Pancreas (tissue), 10 donors: ENCODE results near the gene LMOD1. TPM values are rescaled to one million over a fixed set of nuclear protein-coding genes. Genes with fewer than 3 reads are reported as not detected.

Source experiments
- ATAC-seq, 4 donors: fragments of 200-7000 bp; cut with Tn5 transposase; one replicate each; pipeline versions ENCODE4 v1.8.0 to v1.9.1; 2020; ENCODE audit warnings: mild to moderate bottlenecking in 4 of 4, moderate library complexity in 4 of 4
- DNase-seq, 6 donors: peaks; one replicate each; pipeline ENCODE4 v3.0.0-alpha.2; 2020
- FAIRE-seq: peaks from 2 replicates; lab custom pipeline; 2012; peaks lifted over from hg19 to GRCh38; lab: Jason Lieb, UNC
- H3K27ac ChIP-seq, 4 donors: fragments of 200-600 bp; sonication (generic); 1 replicate in 3 of 4; 2 replicates in 1 of 4; pipeline versions ENCODE4 v1.5.0 to v1.8.0; 2020
- H3K27me3 ChIP-seq, 4 donors: fragments of 200-600 bp; one replicate each; pipeline ENCODE4 v1.8.0; 2021
- H3K36me3 ChIP-seq, 3 donors: fragments of 200-600 bp; sonication (generic) in 1 of 3; one replicate each; pipeline versions ENCODE4 v1.5.0 to v1.8.0; 2020 to 2021
- H3K4me1 ChIP-seq, 3 donors: fragments of 200-600 bp; one replicate each; pipeline ENCODE4 v1.8.0; 2021
- H3K4me3 ChIP-seq, 4 donors: fragments of 200-600 bp; sonication (generic) in 2 of 4; one replicate each; pipeline versions ENCODE4 v1.5.0 to v1.8.0; 2020 to 2021
- H3K9me3 ChIP-seq, 4 donors: fragments of 200-600 bp; one replicate each; pipeline ENCODE4 v1.8.0; 2021
- WGBS, 2 donors: extraction: QIAGEN DNeasy Blood & Tissue Kit; methylation state at CpG; one replicate each; pipeline ENCODE4 v1.1.7; 2013; 5-methylcytosine and 5-hydroxymethylcytosine counted together
- intact Hi-C, 3 donors: fragments of 100-400 bp; cut with DNase I; formaldehyde crosslinking; loops; one replicate each; pipeline versions ENCODE4 v1.11.1 to v1.14.2; 2022
- polyA plus RNA-seq, 2 donors: library from polyadenylated mRNA; stranded (reverse); fragments of 200-250 nt; gene quantifications; one replicate each; pipeline ENCODE4 v1.2.3, GENCODE V29; 2013
- total RNA-seq, 6 donors: library from RNA; stranded (reverse); fragmentation: NEBNext Ultra II Directional in 4 of 6; extraction: Animal tissue kit (Norgen Biotek cat#: 25700) in 4 of 6; gene quantifications; one replicate each; pipeline versions ENCODE4 v1.2.1 to v1.2.4, GENCODE V29; 2021 to 2023
- TF ChIP-seq, protein P1 (sequence below), 4 donors: fragments of 200-600 bp; sonication (generic) in 3 of 4; IDR thresholded peaks; one replicate each; pipeline versions ENCODE4 v1.5.0 to v1.8.0; 2021; ENCODE audit warnings: antibody characterized with exemption in 4 of 4
- donor health status: healthy with polysubstance abuse.
- donor health status: DM: no; HTN: no; CAD: no; lungs with moderate emphysema.
- donor health status: DM: no; HTN: no; CAD: no.
- donor health status: control.
- donor health status: control.
- donor health status: Bipolar disorder and iron deficiency.
- donor health status: DM: yes; HTN: yes; CAD: no.
- donor health status: DM: no; HTN: no; CAD: no.
- donor health status: DM: no; HTN: no; CAD: no.
- donor health status: DM: yes; HTN: yes; CAD: no.

LMOD1 gene
- total and polyA plus RNA-seq, 8 donors = 0.67 to 13.6 (median 2.1) TPM

DNA sequence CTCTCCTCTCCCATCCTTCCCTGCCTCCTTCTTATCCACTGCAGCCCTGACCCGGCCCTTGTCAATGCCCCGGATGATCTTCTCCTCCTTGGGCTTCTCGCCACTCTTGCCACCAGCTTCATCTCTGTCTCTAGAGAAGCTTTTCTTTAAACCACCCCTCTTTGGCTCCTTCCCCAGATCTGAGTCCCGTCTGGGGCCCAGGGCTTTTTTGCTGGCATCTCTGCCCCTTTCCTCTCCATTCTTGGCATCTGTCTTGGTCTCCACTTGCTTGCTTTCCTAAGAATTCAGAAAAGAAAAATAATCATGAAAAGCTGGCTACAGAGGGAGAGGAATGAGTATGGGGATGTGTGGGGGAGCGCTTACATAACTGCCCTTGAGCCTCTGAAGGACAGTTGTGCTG lies 45.9 kb downstream of the LMOD1 start:
- Histone ChIP-seq H3K9me3 (no peaks in the 10 kb centered on the region), H3K4me1 (no peaks in the 10 kb centered on the region), H3K27ac (no peak overlapping the region), H3K36me3 (no peaks in the 10 kb centered on the region), H3K4me3 (no peak overlapping the region), H3K27me3 (no peaks in the 10 kb centered on the region)
- TF ChIP-seq, protein P1, sequence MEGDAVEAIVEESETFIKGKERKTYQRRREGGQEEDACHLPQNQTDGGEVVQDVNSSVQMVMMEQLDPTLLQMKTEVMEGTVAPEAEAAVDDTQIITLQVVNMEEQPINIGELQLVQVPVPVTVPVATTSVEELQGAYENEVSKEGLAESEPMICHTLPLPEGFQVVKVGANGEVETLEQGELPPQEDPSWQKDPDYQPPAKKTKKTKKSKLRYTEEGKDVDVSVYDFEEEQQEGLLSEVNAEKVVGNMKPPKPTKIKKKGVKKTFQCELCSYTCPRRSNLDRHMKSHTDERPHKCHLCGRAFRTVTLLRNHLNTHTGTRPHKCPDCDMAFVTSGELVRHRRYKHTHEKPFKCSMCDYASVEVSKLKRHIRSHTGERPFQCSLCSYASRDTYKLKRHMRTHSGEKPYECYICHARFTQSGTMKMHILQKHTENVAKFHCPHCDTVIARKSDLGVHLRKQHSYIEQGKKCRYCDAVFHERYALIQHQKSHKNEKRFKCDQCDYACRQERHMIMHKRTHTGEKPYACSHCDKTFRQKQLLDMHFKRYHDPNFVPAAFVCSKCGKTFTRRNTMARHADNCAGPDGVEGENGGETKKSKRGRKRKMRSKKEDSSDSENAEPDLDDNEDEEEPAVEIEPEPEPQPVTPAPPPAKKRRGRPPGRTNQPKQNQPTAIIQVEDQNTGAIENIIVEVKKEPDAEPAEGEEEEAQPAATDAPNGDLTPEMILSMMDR (IDR thresholded peaks at IDR 0.05) = no peak
- intact Hi-C loops = no loop called here
- ATAC-seq (no peak), DNase-seq (no peak), FAIRE-seq (no peak)
- WGBS, 2 donors = 62 to 70% methylated on average over 5 of the region's 5 CpGs

GRCh38 chr1:201899683-201900429 lies 46.5 kb downstream of the LMOD1 start:
- Histone ChIP-seq H3K4me1 (no peaks in the 10 kb centered on the region), H3K36me3 (no peaks in the 10 kb centered on the region), H3K4me3 (no peak overlapping the region), H3K27ac (no peak overlapping the region), H3K9me3 (no peaks in the 10 kb centered on the region), H3K27me3 (no peaks in the 10 kb centered on the region)
- ATAC-seq = no peak
- WGBS, 2 donors = 76% methylated on average over 20 of the region's 20 CpGs
- no peak for DNase-seq
- TF ChIP-seq, protein P1 (IDR thresholded peaks at IDR 0.05) = no peak
- intact Hi-C loops = loop anchor here in 1 of 3 donors (5.0 kb wide), 2 partner anchors 72 to 227 kb away; no protein-coding TSS in a partner anchor
- no peak for FAIRE-seq

DNA sequence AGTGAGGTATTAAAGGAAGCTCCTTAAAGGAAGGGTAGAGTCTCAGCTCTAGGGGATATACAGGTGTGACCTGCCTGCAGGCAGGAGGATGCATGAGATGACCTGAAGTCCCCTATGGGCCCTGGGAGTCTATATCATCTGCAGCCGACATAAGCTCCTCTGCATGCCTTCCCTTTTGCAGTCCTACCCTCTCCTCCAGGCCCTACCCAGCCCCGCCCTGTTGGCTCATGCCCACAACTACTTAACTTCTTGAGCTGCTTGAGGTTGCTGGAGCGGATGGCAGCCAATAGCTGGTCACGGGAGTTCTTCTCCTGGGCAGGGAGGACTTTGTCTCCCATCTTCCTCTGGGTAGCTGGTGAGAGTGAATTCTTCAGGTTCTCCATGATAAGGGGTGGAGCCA lies 47.4 kb downstream of the LMOD1 start:
- TF ChIP-seq, protein P1 (IDR thresholded peaks at IDR 0.05) = no peak
- H3K4me1 ChIP-seq = no peaks in the 10 kb centered on the region
- 58 to 71% methylated on average over 4 of the region's 4 CpGs for WGBS, 2 donors
- H3K36me3 ChIP-seq = no peaks in the 10 kb centered on the region
- ATAC-seq (no peak), FAIRE-seq (no peak), DNase-seq (no peak)
- H3K9me3 ChIP-seq = no peaks in the 10 kb centered on the region
- H3K27ac ChIP-seq = no peak overlapping the region
- no peak overlapping the region for H3K4me3 ChIP-seq
- H3K27me3 ChIP-seq = no peaks in the 10 kb centered on the region
- intact Hi-C loops = loop anchor here in 1 of 3 donors (5.0 kb wide), 2 partner anchors 73 to 228 kb away; no protein-coding TSS in a partner anchor

GRCh38 chr1:201898240-201898894 lies 48.0 kb downstream of the LMOD1 start:
- no peak overlapping the region for H3K27ac ChIP-seq
- H3K4me1 ChIP-seq = no peaks in the 10 kb centered on the region
- no peaks in the 10 kb centered on the region for H3K36me3 ChIP-seq
- intact Hi-C loops = loop anchor here in 1 of 3 donors (5.0 kb wide), 2 partner anchors 74 to 229 kb away; no protein-coding TSS in a partner anchor
- no peaks in the 10 kb centered on the region for H3K27me3 ChIP-seq
- WGBS, 2 donors = 42 to 57% methylated on average over 4 of the region's 4 CpGs
- no peak for DNase-seq
- H3K4me3 ChIP-seq = no peak overlapping the region
- H3K9me3 ChIP-seq = no peaks in the 10 kb centered on the region
- FAIRE-seq = no peak
- TF ChIP-seq, protein P1 (IDR thresholded peaks at IDR 0.05) = no peak
- ATAC-seq = no peak
